Mucosa of gallbladder (tissue), 1 donor: ENCODE measurements around the gene ATP5ME. TPM values are rescaled to one million over a fixed set of nuclear protein-coding genes. Genes with fewer than 3 reads are reported as not detected.
A peak's percentile ranks its signal among the peaks of the same experiment; 100 is the strongest.

Experiments
- DNase-seq: peaks from one replicate; pipeline ENCODE4 v3.0.0-alpha.2; 2020; ENCODE audit warnings: low spot score
- total RNA-seq: library from RNA; stranded (reverse); gene quantifications from one replicate; pipeline ENCODE4 v1.2.1, GENCODE V29; 2021
- donor health status: DM: no; HTN: no; CAD: no.

Gene ATP5ME
- total RNA-seq, 1 donor from 2014 or later, result 252 TPM

- DNase-seq, result no peak
Observed at GRCh38 chr4:684623-685327, 10.7 kb upstream of the ATP5ME start.

DNA sequence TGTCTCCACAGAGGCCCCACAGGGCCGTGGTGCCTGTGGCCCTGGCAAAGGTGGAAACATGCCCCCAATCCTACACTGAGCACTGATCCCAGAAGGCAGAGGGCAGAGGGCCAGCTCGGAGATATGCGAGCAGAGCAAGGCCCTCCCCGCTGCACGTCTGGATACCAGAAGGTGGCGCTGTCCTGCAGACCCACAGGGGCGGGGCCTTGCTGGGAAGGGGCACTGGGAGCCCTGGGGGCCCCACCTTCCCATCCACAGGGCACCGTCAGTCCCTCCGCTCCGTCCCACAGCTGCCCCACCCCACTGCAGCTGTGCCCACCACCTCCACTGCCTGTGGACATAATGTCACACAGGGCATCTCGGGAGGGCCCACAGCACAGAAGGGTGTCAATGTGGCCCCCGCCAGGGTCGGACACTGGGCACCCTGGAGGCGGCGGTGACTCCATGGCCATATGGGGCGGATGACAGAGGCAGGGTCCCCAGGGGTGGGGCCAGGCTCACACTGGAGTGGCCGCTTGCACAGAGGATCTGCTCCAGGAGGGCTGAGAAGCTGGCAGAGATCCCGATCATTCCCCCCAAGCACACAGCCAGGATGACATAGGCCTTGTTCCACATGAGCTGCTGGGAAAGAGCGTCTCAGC lies 10.0 kb upstream of the ATP5ME start:
- DNase-seq, result no peak

DNA sequence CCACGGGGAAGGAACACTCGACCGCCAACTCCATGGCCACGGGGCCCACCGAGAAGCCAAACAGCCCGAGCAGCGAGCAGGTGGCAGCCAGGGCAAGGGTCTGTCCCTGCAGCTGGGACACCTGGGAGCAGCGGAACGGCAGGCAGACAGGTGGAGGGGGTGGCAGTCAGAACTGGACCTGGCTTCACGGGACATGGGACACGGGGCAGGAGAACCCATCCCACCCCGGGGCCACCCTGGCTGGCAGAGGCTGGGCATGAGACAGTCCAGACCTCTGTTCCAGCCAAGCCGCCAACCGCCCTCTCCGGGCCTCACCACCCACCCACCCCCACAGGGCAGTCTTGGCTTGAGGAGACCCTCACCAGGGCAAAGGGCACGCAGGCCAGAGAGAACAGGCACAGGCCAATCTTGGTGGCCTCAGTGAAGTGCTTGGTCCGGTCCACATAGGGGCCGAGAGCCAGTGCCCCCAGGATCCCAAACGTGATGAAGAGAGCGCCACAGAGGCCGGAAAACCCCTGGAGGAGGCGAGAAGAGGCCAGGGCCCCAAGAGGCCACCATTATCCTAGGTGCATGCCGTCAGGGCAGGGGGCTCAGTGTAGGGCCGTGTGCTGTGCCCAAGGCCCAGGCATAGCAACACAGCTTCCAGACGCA lies 9.3 kb upstream of the ATP5ME start:
- DNase-seq, result no peak

GRCh38 chr4:682490-683172 lies 8.6 kb upstream of the ATP5ME start:
- no peak for DNase-seq

- DNase-seq, result no peak
Observed at GRCh38 chr4:681736-682451, 7.8 kb upstream of the ATP5ME start.

GRCh38 chr4:680928-681645 lies 7.0 kb upstream of the ATP5ME start:
- no peak for DNase-seq

- DNase-seq, result no peak
Observed at GRCh38 chr4:680551-680927, 6.5 kb upstream of the ATP5ME start.

GRCh38 chr4:680091-680490 lies 6.0 kb upstream of the ATP5ME start:
- DNase-seq, result no peak

GRCh38 chr4:679629-680028 lies 5.6 kb upstream of the ATP5ME start:
- no peak for DNase-seq

GRCh38 chr4:679104-679481 lies 5.0 kb upstream of the ATP5ME start:
- DNase-seq, result no peak

GRCh38 chr4:678331-679103 lies 4.4 kb upstream of the ATP5ME start:
- DNase-seq, result no peak

DNA sequence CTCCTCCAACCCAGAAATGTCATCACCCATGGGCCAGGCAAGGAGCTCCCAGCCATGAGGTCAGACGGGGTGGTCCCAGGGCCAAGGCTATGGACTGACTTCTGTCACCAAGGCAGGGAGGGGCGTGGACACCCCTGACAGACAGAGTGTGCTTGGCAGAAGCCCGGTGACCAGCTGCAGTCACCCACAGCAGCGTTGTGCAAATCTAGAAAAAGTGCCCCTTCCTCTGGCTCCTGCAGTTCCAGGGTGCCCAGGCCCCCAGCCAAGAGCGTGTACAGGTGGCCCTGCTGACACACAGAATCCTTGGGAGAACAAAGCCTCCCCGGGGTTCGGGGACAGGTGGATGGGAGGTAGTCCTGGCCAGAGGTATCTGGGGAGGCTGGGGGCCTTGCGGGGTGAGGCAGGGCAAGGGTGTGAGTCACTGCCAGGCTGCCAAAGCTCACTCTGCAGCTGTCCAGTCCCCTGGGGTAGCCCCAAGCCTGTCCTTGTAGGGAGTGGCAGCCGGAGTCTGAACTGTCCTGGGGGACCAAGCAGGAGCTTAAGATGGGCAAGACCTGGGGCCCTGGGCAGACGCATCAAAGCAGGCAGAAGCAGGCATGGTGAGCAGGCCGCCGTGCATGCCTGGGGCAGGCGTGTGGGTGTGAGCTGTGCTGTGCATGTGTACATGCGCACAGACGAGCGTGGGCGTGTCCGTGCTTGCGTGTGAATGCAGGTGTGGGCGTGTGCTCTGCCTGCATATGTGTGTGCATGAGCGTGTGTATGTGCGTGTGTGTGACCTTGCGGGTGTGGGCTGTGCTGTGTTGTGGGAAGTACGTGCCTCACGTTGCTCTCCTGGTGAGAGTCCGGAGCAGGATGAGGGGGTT lies 3.6 kb upstream of the ATP5ME start:
- peak; percentile 57 for DNase-seq

DNA sequence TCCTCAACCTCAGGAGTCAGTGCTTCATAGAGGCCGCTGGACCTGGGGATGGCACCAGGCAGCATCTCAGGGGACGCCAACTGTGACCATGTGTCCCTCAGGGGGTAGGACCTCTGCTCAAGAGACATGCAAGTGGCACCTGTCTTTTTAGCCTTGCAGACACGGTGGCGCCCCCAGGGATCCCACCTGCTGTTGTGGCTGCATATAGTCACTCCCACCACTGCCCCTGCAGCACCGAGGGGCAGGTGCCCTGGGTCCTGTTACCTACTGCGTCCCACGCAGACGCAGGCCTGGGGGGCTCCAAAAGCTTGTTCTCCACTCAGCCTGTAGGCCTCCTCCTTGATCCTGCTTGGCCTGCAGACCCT lies 2.8 kb upstream of the ATP5ME start:
- DNase-seq, result no peak

DNA sequence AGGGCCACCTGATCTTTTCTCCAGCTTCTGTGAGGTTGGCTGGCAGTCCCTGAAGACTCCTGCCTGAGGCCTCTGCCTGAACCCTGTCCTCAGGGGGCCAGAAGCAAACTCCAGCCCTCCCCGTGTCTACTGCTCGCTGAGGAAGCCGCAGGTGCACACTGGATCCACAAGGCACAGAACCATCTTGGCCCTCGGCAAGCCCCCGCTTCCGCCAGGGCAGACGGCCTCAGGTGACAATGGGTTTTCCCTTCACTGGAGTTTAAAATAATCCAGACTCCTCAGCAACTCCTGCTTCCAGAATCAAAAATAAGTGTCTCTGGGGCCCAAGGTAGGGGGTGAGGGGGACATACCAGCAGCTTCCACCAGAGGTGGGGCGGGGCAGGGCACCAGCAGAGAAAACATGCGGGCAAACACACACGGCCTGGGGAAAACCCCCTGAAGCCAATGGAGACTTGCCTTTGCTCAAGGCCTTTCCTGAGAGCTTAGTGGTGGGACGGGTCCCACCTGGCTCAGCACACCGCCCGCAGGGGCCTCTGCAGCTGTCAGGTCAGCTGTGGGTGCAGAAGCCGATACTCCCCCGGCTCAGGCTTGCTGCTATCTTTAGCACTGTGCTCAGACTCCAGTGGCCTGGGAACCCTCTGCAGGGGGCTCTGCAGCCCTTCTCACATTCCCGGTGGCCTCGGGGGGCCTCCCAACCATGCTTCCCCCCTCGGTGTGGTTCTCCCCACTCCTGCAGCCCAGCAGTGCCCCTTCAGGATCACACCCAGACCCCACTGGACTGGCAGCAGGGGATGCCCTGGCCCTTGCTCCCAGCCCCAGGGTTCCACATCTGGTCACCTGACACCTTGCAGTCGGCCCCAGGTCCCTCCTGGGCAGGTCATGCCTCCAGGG lies 2.1 kb upstream of the ATP5ME start:
- DNase-seq, result no peak

- DNase-seq, result no peak
Observed at GRCh38 chr4:675036-675882, 1.2 kb upstream of the ATP5ME start.

DNA sequence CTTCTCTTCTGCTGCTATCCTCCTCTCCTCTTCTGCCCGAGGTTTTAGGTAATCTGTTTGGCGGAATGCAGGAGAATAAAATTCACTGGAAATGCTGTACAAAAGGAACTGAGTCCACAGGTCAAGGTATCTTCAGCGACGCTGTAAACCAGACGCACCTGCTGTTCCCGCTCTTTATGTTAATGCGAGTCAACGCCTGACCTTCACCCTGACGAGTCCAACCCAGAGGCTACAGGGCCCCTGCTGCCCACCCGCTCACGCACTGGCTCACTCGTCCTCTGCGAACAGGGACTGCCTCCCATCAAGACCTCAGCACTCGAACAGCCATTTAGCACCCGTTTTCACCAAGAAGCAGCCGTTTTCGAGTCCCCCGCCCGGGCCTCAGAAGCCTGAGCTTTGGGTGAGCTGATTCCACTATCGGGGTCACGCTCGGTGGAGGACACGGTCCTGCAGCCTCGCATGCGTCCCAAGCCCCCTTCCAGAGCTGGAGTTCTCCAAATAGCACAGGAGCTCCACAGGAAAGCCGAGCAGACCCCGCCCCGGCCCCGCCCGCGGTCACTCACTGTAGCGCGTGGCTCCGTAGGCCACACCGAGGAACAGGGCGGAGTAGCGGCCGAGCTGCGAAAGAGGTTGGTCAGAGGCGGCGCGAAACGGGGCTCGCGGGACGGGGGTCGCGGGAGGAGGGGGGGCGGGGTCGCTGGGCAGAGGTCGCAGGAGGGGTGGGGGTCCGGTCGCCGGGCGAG lies 556 bp downstream of the ATP5ME start:
- DNase-seq, result no peak

DNA sequence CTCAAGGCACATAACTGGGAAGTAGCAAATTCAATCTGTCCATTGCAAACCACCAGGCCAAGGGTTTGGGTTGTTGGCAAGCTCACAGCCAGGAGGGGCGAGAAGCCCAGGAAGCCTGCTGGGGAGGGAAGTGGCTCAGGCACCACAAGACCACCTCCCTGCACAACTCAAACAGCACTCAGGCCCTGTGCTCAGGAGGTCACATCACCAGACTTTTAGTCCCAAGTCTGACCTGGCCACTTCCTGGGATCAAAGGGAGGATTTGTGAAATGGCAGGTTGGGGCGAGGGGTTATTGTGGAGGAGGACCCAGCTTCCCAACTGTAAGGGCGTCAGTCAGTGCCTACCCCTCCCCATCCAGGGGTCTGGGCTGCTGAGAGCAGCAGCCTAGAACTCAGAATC lies 2.3 kb downstream of the ATP5ME start:
- no peak for DNase-seq
